Mucosa of gallbladder (tissue), 1 donor: ENCODE data around the gene SZT2. TPM values are rescaled to one million over a fixed set of nuclear protein-coding genes. Genes with fewer than 3 reads are reported as not detected.
"Not testable (repeated sequence)": the region's sequence is repeated elsewhere in the genome, so short reads cannot be mapped to it uniquely, and the experiment has no call there.

Source experiments
- DNase-seq: peaks from one replicate; pipeline ENCODE4 v3.0.0-alpha.2; 2020; ENCODE audit warnings: low spot score
- total RNA-seq: library from RNA; stranded (reverse); gene quantifications from one replicate; pipeline ENCODE4 v1.2.1, GENCODE V29; 2021
- donor health status: DM: no; HTN: no; CAD: no.

The SZT2 gene
- total RNA-seq, 1 donor from 2014 or later: 59.3 TPM

- no peak for DNase-seq
These were observed 1.1 kb upstream of the SZT2 start for GRCh38 chr1:43388613-43389012.

GRCh38 chr1:43392702-43393101 is 3.0 kb downstream of the SZT2 start:
- no peak for DNase-seq

GRCh38 chr1:43395523-43395922 is 5.8 kb downstream of the SZT2 start:
- no peak for DNase-seq

GRCh38 chr1:43396059-43396458 is 6.4 kb downstream of the SZT2 start:
- no peak for DNase-seq

GRCh38 chr1:43398227-43398626 is 8.5 kb downstream of the SZT2 start:
- DNase-seq: no peak

GRCh38 chr1:43400441-43400840 is 10.7 kb downstream of the SZT2 start:
- not testable (repeated sequence) for DNase-seq

- DNase-seq: no peak
These were observed 12.6 kb downstream of the SZT2 start for GRCh38 chr1:43402089-43402865.

- no peak for DNase-seq
These were observed 14.7 kb downstream of the SZT2 start for GRCh38 chr1:43404353-43404752.

- DNase-seq: no peak
These were observed 15.6 kb downstream of the SZT2 start for GRCh38 chr1:43405219-43405875.

- DNase-seq: no peak
These were observed 16.2 kb downstream of the SZT2 start for GRCh38 chr1:43405876-43406234.

- DNase-seq: no peak
These were observed 20.9 kb downstream of the SZT2 start for GRCh38 chr1:43410571-43410970.

- DNase-seq: not testable (repeated sequence)
These were observed 23.7 kb downstream of the SZT2 start for GRCh38 chr1:43413426-43413825.

GRCh38 chr1:43414634-43415223 is 25.0 kb downstream of the SZT2 start:
- peak; percentile 53 for DNase-seq

- no peak for DNase-seq
These were observed 26.2 kb downstream of the SZT2 start for GRCh38 chr1:43415901-43416300.

- DNase-seq: no peak
These were observed 29.2 kb downstream of the SZT2 start for GRCh38 chr1:43418858-43419257.

- DNase-seq: no peak
These were observed 30.1 kb downstream of the SZT2 start for GRCh38 chr1:43419627-43420425.

GRCh38 chr1:43420874-43421273 is 31.2 kb downstream of the SZT2 start:
- no peak for DNase-seq

- no peak for DNase-seq
These were observed 31.7 kb downstream of the SZT2 start for GRCh38 chr1:43421396-43421795.

- DNase-seq: no peak
These were observed 32.5 kb downstream of the SZT2 start for GRCh38 chr1:43421976-43422750.

GRCh38 chr1:43422995-43423671 is 33.4 kb downstream of the SZT2 start:
- DNase-seq: no peak
